A673 (cell line): ENCODE data around the gene ORC5. TPM values are rescaled to one million over a fixed set of nuclear protein-coding genes. Genes with fewer than 3 reads are reported as not detected.

Experiments
- BruUV-seq: library from RNA; stranded (reverse); fragments of 400-500 nt; replicated peaks from 2 replicates; lab custom pipeline; 2021; lab: Mats Ljungman, UMichigan
- CTCF ChIA-PET: fragments of 300-600 bp; sonication (Branson Sonifier 250); formaldehyde crosslinking; loops from one replicate; lab custom pipeline; 2022; ENCODE audit warnings: antibody characterized with exemption; lab: Charles Lee
- POLR2A ChIA-PET: fragments of 300-600 bp; sonication (Branson Sonifier 250); formaldehyde crosslinking; loops from one replicate; lab custom pipeline; 2022; ENCODE audit warnings: antibody characterized with exemption; ENCODE audit not compliant: low non-redundant PET; lab: Charles Lee
- DNase-seq: peaks from one replicate; pipeline ENCODE4 v3.0.0-alpha.2; 2015; ENCODE audit warnings: low spot score
- H3K27ac ChIP-seq: fragments of 200-600 bp; sonication (generic); 2 replicates; pipeline ENCODE4 v1.5.1; 2016; ENCODE audit warnings: mixed run types, low read depth, mild to moderate bottlenecking, mixed read lengths, antibody characterized with exemption, low read length; ENCODE audit not compliant: poor library complexity, severe bottlenecking
- H3K27me3 ChIP-seq: fragments of 200-600 bp; sonication (generic); replicated peaks from 2 replicates; pipeline ENCODE4 v1.6.1; 2017; ENCODE audit warnings: mixed run types, low read depth, mild to moderate bottlenecking, mixed read lengths, antibody characterized with exemption, low read length; ENCODE audit not compliant: insufficient read depth, poor library complexity
- H3K36me3 ChIP-seq: fragments of 200-600 bp; sonication (generic); 2 replicates; pipeline ENCODE4 v1.6.1; 2016; ENCODE audit warnings: mixed run types, mild to moderate bottlenecking, mixed read lengths, antibody characterized with exemption, low read length; ENCODE audit not compliant: insufficient read depth, poor library complexity, severe bottlenecking
- H3K4me1 ChIP-seq: fragments of 200-600 bp; sonication (generic); 2 replicates; pipeline ENCODE4 v1.6.1; 2017; ENCODE audit warnings: mixed run types, mild to moderate bottlenecking, mixed read lengths, antibody characterized with exemption, low read length; ENCODE audit not compliant: insufficient read depth, poor library complexity, severe bottlenecking
- H3K4me3 ChIP-seq: fragments of 200-600 bp; sonication (generic); 2 replicates; pipeline ENCODE4 v1.5.1; 2016; ENCODE audit warnings: low read depth, mixed run types, mild to moderate bottlenecking, mixed read lengths, low read length; ENCODE audit not compliant: poor library complexity, severe bottlenecking
- H3K9me3 ChIP-seq: fragments of 200-600 bp; sonication (generic); 2 replicates; pipeline ENCODE4 v1.6.1; 2016; ENCODE audit warnings: mixed run types, low read depth, mild to moderate bottlenecking, mixed read lengths, antibody characterized with exemption, low read length; ENCODE audit not compliant: poor library complexity, severe bottlenecking
- CTCF ChIP-seq: fragments of 300-800, 200-600 bp; sonication (generic); conservative IDR thresholded peaks from 2 replicates; pipeline ENCODE4 v1.5.1; 2017; ENCODE audit warnings: low read depth, mild to moderate bottlenecking, antibody characterized with exemption, low read length, moderate library complexity, mixed read lengths
- EZH2 ChIP-seq: fragments of 200-600 bp; sonication (generic); IDR thresholded peaks from 2 replicates; pipeline ENCODE4 v1.6.1; 2017; ENCODE audit warnings: borderline replicate concordance, low read depth, mild to moderate bottlenecking, mixed read lengths, antibody characterized with exemption, low read length; ENCODE audit not compliant: poor library complexity, severe bottlenecking
- intact Hi-C: fragments of 100-400 bp; cut with micrococcal nuclease; formaldehyde crosslinking; loops from one replicate; pipeline ENCODE4 v1.10.0; 2022; ENCODE audit not compliant: unreplicated experiment
- total RNA-seq: library from RNA; stranded (reverse); gene quantifications from 2 replicates; pipeline ENCODE4 v1.2.3, GENCODE V29; 2021

Gene ORC5
- total RNA-seq, 1 experiment from 2014 or later: 36.7 TPM

DNA sequence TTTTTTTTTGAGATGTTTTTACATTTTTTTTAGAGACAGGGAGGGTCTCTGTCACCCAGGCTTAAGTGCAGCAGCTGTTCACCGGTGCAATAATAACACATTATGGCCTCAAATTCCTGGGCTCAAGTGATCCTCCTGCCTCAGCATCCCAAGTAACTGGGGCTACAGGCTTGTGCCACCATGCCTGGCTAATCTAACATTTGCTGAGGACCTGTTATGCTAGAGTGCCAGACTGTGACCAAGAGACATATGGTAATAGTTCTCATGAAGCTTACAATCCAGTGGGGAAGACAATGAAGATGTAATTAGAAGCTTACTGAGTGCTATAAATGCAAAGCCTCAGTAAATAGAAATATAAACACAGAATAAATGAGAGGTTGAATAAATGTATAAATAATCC lies 17.6 kb upstream of the ORC5 start:
- H3K4me3 ChIP-seq: no peak overlapping the region
- no peaks in the 10 kb centered on the region for H3K36me3 ChIP-seq
- BruUV-seq: no TSS peak
- peaks cover 4% of the 10 kb centered on the region for H3K27me3 ChIP-seq
- TF ChIP-seq CTCF (no peak), EZH2 (no peak)
- DNase-seq: no peak
- no peaks in the 10 kb centered on the region for H3K9me3 ChIP-seq
- intact Hi-C loops: no loop called here
- ChIA-PET CTCF (no interaction called here), POLR2A (no interaction called here)
- no peaks in the 10 kb centered on the region for H3K4me1 ChIP-seq
- no peak overlapping the region for H3K27ac ChIP-seq

DNA sequence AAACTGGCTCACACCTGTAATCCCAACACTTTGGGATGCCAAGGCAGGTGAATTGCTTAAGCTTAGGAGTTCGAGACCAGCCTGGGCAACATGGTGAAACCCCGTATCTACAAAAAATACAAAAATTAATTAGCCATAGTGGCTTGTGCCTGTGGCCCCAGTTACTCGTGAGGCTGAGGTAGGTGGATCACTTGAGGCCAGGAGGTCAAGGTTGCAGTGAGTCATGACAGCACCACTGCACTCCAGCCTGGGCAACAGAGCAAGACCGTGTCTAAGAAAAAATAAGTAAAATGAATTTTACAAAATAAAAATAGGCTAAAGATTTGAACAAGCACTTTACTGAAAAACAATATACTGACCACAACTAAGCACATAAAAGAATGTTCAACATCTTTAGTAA lies 9.8 kb upstream of the ORC5 start:
- BruUV-seq: no TSS peak
- POLR2A ChIA-PET: no interaction called here
- Histone ChIP-seq H3K27ac (no peak overlapping the region), H3K9me3 (no peaks in the 10 kb centered on the region), H3K4me1 (no peaks in the 10 kb centered on the region), H3K27me3 (peaks cover 7% of the 10 kb centered on the region), H3K4me3 (no peak overlapping the region), H3K36me3 (no peaks in the 10 kb centered on the region)
- no peak for DNase-seq
- no peak for TF ChIP-seq CTCF
- TF ChIP-seq EZH2: no peak
- CTCF ChIA-PET: no interaction called here
- intact Hi-C loops: no loop called here

- CTCF ChIA-PET: no interaction called here
- no peak for DNase-seq
- BruUV-seq: no TSS peak
- no peaks in the 10 kb centered on the region for H3K4me1 ChIP-seq
- POLR2A ChIA-PET: no interaction called here
- no peak overlapping the region for H3K4me3 ChIP-seq
- intact Hi-C loops: no loop called here
- no peaks in the 10 kb centered on the region for H3K36me3 ChIP-seq
- TF ChIP-seq CTCF: no peak
- no peak for TF ChIP-seq EZH2
- no peak overlapping the region for H3K27ac ChIP-seq
- no peaks in the 10 kb centered on the region for H3K27me3 ChIP-seq
- H3K9me3 ChIP-seq: no peaks in the 10 kb centered on the region
Measured at GRCh38 chr7:104209063-104209462, 1.2 kb upstream of the ORC5 start.
